HG03060 (cell line): ENCODE measurements around the gene ESYT1.
A peak's percentile ranks its signal among the peaks of the same experiment; 100 is the strongest.
"Not testable (repeated sequence)": the region's sequence is repeated elsewhere in the genome, so short reads cannot be mapped to it uniquely, and the experiment has no call there.

Experiments used
- ATAC-seq: cut with Tn5 transposase; IDR thresholded peaks from one replicate; pipeline ENCODE4 v1.9.1; 2021; ENCODE audit warnings: low read depth, moderate number of reproducible peaks; ENCODE audit not compliant: unreplicated experiment

Gene ESYT1

GRCh38 chr12:56155256-56155845 lies 27.3 kb downstream of the ESYT1 start:
- ATAC-seq, result no peak

DNA sequence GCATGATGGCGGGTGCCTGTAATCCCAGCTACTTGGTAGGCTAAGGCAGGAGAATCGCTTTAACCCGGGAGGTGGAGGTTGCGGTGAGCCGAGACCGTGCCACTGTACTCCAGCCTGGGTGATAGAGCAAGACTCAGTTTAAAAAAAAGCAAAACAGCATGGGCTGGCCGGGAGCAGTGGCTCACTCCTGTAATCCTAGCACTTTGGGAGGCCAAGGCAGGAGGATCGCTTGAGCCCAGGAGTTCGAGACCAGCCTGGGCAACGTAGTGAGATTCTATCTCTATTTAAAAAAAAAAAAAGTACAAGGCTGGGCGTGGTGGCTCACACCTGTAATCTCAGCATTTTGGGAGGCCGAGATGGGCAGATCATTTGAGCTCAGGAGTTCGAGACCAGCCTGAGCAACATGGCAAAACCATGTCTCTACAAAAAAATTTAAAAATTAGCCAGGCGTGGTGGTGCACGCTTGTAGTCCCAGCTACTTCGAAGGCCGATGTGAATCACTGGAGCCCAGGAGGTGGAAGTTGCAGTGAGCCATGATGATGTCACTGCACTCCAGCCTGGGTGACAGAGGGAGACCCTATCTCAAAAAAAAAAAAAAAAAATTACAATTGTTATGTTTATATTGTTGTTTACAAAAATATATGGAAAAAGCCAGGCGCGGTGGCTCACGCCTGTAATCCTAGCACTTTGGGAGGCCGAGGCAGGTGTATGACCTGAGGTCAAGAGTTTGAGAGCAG lies 28.6 kb downstream of the ESYT1 start:
- not testable (repeated sequence) for ATAC-seq

DNA sequence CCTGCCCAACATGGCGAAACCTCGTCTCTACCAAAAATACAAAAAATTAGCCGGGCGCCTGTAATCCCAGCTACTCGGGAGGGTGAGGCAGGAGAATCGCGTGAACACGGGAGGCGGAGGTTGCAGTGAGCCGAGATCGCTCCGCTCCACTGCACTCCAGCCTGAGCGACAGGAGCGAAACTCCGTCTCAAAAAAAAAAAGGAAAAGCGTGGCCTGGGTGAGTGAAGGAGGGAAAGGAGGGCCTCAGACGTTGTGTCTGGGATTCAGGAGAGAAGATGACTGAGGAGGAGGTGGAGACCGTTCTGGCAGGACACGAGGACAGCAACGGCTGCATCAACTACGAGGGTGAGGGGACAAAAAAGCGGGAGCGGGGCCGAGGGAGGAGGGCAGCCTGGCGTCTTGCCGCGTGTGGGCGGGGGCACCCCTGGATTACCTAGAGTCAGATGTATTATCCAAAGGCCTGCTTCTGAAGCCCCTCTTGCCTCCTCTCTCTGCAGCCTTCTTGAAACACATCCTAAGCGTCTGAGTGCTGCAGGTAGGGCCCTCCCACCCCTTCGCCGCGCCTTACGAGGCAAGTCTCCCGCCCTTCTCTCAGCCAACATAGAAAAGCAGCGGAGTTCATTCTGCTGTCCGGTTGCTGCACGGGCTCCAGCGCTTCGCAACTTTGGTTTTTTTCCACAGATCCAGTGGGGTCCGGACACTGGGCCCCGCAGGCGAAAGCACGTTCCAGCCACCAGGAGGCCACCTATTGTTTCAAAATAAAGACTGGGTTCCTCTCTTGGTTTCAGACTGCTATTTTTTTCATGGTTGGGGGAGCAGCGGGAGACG lies 29.3 kb downstream of the ESYT1 start:
- peak; percentile 20 for ATAC-seq

- ATAC-seq, result peak; percentile 86
Observed at GRCh38 chr12:56158029-56158925, 30.2 kb downstream of the ESYT1 start, which contains the start of gene MYL6. Gene MYL6, plus strand, starts transcription at chr12:56158359. Its CDS starts 43 bp downstream, at chr12:56158402.

DNA sequence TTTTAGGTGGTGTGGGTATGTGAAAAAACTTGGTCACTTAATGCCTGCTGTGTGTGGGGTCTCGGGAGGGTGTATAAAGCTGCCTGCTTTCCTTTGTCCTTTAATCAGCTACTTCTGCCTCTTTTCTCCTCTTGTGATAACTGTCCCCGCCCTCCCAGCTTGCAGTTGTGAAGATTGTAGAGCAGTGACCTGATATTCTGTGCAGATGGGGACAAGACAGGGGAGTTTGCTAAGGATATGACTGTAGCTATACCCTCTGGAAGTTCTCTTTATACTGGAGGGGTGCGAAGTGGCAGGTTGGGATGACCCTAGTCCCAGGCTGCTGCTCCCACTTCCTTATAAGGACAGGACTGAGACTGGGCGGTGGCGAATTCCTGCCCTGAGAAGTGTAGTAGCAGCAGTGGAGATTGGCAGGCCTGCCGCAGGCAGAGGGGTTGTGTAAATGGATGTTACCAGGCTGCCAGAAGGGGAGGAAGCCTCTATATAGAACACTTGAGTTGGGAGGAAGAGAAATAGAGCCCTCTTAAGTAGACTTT lies 30.9 kb downstream of the ESYT1 start:
- no peak for ATAC-seq

DNA sequence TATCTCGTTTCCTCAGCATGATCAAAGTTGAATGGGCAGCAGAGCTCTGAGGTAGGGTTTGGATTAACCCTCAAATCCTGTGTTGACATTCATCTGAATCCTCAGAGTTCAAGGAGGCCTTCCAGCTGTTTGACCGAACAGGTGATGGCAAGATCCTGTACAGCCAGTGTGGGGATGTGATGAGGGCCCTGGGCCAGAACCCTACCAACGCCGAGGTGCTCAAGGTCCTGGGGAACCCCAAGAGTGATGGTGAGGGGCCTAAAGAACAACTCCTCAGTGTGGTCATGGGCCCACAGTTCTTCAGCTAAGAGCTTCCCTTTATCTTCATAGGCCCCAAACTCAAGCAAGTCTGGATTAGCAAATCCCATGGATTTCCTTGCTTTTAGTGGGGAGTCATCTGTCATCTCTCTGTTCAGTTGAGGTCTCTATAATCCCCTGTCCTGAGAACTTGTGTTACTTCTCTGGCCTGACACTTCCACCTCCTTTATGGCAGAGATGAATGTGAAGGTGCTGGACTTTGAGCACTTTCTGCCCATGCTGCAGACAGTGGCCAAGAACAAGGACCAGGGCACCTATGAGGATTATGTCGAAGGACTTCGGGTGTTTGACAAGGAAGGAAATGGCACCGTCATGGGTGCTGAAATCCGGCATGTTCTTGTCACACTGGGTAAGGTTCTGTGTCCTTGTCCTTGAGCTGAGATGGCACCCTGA lies 31.6 kb downstream of the ESYT1 start:
- no peak for ATAC-seq

DNA sequence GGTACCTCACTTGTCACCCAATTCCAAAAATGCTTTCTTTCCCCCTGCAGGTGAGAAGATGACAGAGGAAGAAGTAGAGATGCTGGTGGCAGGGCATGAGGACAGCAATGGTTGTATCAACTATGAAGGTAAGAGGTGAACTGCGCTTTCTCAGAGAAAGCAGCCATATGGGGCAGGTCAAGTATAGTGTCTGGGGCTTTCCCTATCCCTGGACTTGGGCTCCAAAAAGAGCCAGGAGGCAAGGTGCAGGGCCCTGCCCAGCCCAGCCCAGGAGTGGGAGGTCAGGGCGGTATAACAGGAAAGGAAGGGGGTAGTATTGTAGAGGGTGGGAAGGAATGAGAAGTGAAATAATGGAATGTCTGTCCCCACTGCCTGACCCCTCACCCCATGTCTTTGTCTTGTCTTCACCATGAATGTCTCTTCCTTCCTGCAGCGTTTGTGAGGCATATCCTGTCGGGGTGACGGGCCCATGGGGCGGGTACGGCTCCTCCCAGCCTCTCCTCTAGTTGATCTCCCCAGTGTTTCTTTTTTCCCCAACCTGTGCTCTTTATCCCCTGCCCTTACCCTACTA lies 32.2 kb downstream of the ESYT1 start:
- ATAC-seq, result no peak

- ATAC-seq, result no peak
Observed at GRCh38 chr12:56160894-56161689, 33.0 kb downstream of the ESYT1 start.

DNA sequence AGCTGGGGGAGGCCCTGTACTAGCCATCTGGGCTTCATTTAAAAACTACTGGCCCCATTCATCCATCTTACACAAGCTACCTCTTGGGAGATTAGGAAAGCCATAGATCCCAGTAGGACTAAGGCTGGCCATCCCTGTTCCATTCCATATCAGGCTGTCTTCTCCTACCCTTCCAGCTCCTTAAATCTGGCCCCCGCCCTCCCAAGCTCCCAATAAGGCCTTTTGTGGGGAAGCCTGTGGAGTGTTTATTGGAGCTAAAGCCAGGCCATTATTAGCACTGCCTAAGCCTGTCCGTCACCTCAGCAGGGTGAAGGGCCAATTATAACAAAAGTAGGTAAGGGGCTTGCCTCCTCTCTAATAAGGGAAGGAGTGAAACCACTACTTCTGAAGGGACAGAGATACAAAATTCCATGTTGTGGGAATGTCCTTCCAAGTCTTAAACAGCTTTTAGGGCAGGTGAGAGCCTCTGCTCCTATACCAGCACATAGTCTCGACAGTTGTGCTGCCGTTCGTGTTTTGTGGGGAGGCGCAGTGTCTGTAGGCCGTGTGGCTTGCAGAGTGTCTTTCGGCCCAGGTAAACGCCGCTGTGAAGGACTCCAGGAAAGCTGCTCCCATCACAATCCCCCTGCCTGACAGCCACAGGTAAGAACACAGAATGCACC lies 33.8 kb downstream of the ESYT1 start:
- no peak for ATAC-seq

- ATAC-seq, result no peak
Observed at GRCh38 chr12:56162468-56163290, 34.6 kb downstream of the ESYT1 start.

DNA sequence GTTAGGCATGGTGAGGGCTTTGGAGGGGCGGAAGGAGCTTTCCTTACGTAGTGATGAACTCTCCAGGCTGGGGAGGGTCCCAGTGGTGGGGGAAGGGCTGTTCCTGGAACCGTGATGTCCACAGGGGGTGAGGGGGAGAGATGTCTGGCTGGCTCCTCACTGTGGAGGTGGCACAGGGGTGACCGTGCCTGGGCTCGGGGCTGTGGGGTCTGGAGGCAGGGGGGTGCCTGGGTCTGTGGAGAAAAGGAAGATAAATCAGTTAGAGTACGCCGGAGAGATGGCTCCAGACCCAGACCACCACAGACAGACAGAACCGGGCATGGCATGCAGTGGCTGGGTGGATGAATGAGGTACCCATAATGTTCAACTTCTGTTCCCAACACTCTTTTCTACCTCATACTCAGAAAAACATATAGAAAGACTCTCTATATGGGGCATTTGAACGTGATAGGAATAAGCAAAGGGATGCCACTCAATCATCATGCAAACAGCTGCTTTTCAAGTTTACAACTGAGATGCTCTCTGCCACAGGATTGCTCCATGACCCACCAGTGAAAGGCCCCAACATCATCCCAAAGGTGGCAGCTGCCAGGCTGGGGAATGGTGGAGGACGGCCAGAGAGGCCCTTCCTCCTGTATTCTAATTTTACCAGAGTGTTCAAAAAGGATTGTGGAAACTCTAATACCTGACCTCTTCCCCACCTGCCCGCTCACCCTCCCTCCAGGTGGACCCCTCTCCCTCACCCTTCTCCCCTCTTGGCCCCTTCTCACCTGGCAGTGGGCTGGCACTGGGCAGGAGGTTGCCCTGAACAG lies 35.7 kb downstream of the ESYT1 start:
- ATAC-seq, result no peak

- no peak for ATAC-seq
Observed at GRCh38 chr12:56164345-56164729, 36.3 kb downstream of the ESYT1 start.

- no peak for ATAC-seq
Observed at GRCh38 chr12:56165369-56165768, 37.3 kb downstream of the ESYT1 start.

- no peak for ATAC-seq
Observed at GRCh38 chr12:56169229-56169759, 41.2 kb downstream of the ESYT1 start.

DNA sequence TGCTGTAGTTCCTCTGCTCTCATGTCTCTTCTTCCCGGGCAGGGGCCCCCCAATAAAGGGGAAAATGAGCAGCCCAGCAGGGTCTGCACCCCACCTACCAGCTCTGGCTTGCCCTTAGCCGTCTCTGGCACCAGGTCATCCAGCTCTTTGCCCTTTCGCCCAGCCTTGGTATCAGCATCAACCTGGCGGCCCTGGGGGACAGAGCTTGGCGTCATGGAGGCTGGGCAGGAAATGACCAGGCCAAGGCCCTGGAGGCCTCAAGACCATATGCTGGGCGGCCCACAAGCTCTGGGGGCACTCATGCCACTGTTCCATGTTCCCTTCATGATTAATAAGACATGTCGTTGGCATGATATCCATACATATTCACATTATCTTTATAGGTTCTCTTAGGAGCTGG lies 44.8 kb downstream of the ESYT1 start:
- no peak for ATAC-seq

DNA sequence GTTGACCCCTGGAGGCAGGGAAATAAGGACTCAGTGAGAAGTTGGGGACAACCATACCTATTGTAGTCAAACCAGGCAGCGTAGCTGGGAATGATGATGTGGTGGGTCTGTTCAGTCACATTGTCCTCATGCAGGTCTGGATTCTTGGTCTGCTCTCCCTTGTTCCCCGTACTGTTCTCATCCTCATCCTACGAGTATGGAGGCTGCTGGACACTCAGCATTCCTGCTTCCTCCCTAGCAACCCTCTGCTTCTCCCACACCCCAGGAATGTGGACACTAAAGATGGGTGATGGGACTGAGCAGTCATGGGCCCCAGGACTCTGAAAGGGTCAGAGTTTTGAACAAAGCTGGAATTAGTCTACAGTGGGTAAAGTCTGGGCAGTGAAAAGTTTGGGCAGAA lies 50.3 kb downstream of the ESYT1 start:
- ATAC-seq, result no peak
